Fibroblast of peridontal ligament (primary cell): Measurements from ENCODE around the gene PRR35.

Experiments used
- DNase-seq: peaks from one replicate; pipeline ENCODE4 v3.0.0-alpha.2; 2010; ENCODE audit errors: extremely low read depth

The PRR35 gene

DNA sequence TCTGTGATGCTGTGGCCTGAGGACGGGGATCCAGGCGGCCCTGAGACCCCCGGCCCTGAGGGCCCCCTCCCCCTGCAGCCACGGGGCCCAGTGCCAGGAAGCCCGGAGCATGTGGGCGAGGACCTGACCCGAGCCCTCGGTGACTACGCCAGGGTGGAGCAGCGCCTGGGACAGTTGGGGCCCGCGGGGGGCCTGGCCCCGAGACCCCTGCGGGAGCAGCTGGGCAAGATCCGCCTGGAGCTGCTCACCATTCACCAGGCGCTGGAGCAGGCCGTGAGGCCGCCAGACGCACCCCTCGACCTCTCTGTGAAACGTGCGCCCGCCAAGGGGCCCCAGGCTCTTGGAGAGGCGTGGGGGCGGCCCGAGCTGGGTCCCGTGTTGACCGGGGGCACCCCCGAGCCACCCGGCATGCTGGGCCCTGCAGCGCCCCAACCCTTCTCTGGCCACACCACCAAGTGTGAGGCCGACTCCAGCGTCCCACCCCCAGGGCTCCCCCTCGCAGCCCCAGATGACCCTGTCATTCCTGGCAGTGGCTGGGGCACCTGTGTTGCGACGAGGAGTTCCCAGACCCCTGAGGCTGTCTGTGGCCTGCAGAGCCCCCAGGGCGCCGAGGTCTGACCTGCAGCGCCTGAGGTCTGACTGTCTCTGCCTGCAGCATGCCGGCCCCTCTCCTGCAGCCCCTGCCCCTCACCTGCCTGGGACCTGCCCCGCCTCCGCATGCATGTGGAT, 4.7 kb downstream of the PRR35 start:
- DNase-seq: no peak

GRCh38 chr16:565419-566330, 5.5 kb downstream of the PRR35 start:
- no peak for DNase-seq

GRCh38 chr16:566475-567372, 6.5 kb downstream of the PRR35 start, which contains the start of gene NHLRC4:
NHLRC4 (plus strand) TSS chr16:567005; CDS start chr16:568048, 1,043 bp downstream.
- peak; percentile 45 for DNase-seq

- no peak for DNase-seq
Measured at GRCh38 chr16:567373-568256, 7.4 kb downstream of the PRR35 start.

GRCh38 chr16:568401-569258, 8.4 kb downstream of the PRR35 start:
- DNase-seq: no peak

DNA sequence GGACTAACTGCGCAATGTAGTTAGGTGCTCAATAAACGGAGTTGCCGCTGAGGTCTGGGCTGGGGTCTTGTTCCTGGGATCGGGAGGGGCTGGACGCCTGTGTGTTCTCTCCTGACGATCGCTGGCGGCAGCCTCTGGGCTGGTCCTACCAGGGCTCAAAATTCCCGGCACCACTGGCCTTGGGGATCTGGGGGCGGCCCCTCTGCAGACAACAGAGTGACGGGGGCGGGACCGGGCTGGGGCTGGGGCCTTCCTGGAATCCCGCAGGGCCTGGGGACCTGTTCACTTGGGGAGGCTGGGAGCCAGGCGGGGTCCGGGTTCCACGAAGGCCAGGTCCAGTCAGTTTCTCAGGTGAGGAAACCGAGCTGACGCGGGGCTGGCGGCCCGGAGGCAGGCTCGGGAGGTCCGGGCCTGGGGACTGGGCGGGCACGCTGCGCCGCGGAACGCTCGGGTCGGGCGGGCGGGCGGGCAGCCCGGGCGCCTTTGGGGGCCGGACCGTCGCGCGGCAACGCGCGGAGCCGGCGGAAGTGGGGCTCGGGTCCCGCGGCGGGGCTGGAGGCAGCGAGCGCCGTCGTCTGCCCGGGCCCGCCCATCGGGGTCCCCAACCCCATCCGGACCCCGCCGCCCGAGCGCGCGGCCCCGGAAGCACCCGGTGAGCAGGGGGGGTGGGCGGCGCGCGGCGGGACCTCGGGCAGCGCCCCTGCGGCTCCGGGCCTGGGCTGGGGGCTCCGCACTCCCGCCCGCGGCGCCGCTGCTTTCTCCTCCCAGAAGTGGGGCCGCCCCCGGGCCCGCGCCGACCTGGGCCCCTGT, 9.5 kb downstream of the PRR35 start, which contains the start of gene PIGQ:
Gene PIGQ, plus strand, starts transcription at position 524 of the 810 bp plus-strand sequence. CDS start 4,107 bp downstream, outside the sequence.
- peak; percentile 50 for DNase-seq

DNA sequence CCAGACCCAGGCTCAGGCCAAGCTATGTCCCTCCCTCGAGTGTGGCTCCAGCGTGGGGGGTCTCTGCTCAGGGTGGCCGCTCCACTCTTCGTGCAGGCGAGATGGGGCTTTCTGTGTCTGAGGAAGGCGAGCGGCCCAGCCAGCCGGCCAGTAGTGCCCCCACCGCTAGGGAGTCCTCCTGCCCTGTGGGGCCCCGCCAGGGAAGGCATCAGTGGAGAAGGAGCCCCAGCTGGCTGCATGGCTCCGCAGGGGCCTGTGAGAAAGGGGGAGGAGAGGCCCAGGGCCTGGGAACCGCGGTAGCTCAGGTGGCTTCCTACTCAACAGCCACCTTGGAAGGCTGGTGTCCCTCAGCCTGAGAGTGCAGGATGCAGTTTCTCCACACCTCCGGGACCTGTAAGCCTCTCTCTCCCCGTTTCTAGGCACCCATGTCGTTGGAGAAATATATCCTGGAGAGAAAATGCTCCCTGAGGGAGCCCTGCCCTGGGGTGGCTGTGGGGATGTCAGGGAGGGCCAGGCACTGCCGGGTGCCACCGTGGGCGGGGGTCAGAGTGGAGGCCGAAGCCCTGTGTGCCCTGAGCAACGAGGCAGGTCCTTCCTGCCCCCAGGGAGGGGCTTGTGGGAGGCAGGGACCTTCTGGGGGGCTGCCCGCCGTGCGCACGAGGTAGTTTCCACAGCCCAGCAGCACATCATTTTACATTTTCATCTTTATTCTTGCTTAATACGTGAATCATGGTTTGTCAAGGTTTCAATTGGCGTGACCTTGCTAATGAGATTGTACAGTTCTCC, 12.9 kb downstream of the PRR35 start:
- no peak for DNase-seq

GRCh38 chr16:574021-574760, 14.0 kb downstream of the PRR35 start:
- DNase-seq: no peak

- DNase-seq: no peak
Measured at GRCh38 chr16:575354-576196, 15.4 kb downstream of the PRR35 start.

GRCh38 chr16:576197-576822, 16.1 kb downstream of the PRR35 start:
- no peak for DNase-seq

- DNase-seq: no peak
Measured at GRCh38 chr16:576823-577201, 16.6 kb downstream of the PRR35 start.

DNA sequence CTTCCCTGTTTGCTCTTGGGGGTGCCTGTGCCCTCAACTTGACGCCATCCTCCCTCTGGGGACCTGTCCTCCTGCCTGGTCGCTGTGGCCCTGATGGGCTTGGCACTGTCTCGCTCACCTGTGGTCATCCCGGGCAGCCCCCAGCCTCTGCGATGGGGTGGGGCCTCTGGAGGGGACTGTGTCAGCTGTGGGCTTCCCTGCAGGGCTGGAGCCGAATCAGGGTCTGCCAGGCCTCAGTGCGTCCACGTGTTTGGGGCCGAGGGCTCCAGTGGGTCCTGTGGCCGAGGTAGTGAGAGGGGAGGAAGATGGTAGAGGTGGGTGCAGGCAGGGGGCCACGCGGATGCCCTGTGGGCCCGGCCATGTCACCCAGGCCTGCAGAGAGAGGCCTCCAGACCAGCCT, 17.6 kb downstream of the PRR35 start:
- DNase-seq: no peak

GRCh38 chr16:578232-578869, 18.2 kb downstream of the PRR35 start:
- no peak for DNase-seq

- peak; percentile 39 for DNase-seq
Measured at GRCh38 chr16:578870-579405, 18.7 kb downstream of the PRR35 start.
